Thoracic aorta (tissue), 2 donors: ENCODE results near the gene STUB1. TPM values are rescaled to one million over a fixed set of nuclear protein-coding genes. Genes with fewer than 3 reads are reported as not detected.

Source experiments
- ATAC-seq: fragments of 150-250 bp; one replicate; pipeline ENCODE4 v1.8.0; 2017; ENCODE audit warnings: low read depth; ENCODE audit not compliant: insufficient number of reproducible peaks, low FRiP score
- DNase-seq: peaks from one replicate; pipeline ENCODE4 v3.0.0-alpha.2; 2020; ENCODE audit warnings: low spot score
- H3K27ac ChIP-seq, 2 donors: fragments of 200-600 bp; sonication (generic); 1 replicate in 1 of 2; 2 replicates in 1 of 2; pipeline ENCODE4 v1.5.1; 2016; ENCODE audit warnings: mild to moderate bottlenecking in 2 of 2, moderate library complexity in 2 of 2
- H3K27me3 ChIP-seq: fragments of 200-600 bp; sonication (generic); replicated peaks from 2 replicates; pipeline ENCODE4 v1.6.0; 2016; ENCODE audit warnings: mild to moderate bottlenecking; ENCODE audit not compliant: insufficient read depth
- H3K36me3 ChIP-seq: fragments of 200-600 bp; sonication (generic); one replicate; pipeline ENCODE4 v1.5.1; 2016
- H3K4me1 ChIP-seq, 2 donors: fragments of 200-600 bp; sonication (generic); 1 replicate in 1 of 2; 2 replicates in 1 of 2; pipeline versions ENCODE4 v1.5.1 to v1.6.0; 2016; ENCODE audit warnings: low read depth in 2 of 2, mild to moderate bottlenecking in 1 of 2; ENCODE audit not compliant: control insufficient read depth in 1 of 2
- H3K4me3 ChIP-seq: fragments of 200-600 bp; sonication (generic); 2 replicates; pipeline ENCODE4 v1.5.1; 2016; ENCODE audit warnings: mild to moderate bottlenecking
- H3K9me3 ChIP-seq: fragments of 200-600 bp; sonication (generic); 2 replicates; pipeline ENCODE4 v1.5.1; 2016
- CTCF ChIP-seq: fragments of 200-600 bp; sonication (generic); IDR thresholded peaks from one replicate; pipeline ENCODE4 v1.5.1; 2019; ENCODE audit warnings: antibody characterized with exemption
- total RNA-seq, 2 donors: library from RNA; depleted of rRNA; stranded (reverse); fragments of >200 nt; gene quantifications; one replicate each; pipeline versions ENCODE4 v1.1.0 to v1.2.3, GENCODE V29; 2016

Gene STUB1
- total RNA-seq, 2 donors from 2014 or later = 103 to 145 TPM

GRCh38 chr16:684071-684794, 4.0 kb downstream of the STUB1 start, which contains the start of gene JMJD8:
TSS of gene JMJD8 (minus strand) at chr16:684334. CDS start at chr16:684319, 15 bp downstream.
- Histone ChIP-seq H3K4me3 (peak within 1 kb of the TSS; percentile 87), H3K27me3 (no peaks in the 10 kb centered on the region), H3K36me3 (peaks cover 25% of the 10 kb centered on the region), H3K27ac (peak within 1 kb of the TSS; percentile 73 to 79), H3K9me3 (no peaks in the 10 kb centered on the region), H3K4me1 (peaks cover 34 to 55% of the 10 kb centered on the region in 2 donors)
- no peak for TF ChIP-seq CTCF
- DNase-seq (peak; percentile 85), ATAC-seq (peak; percentile 57)

GRCh38 chr16:684961-685696, 4.9 kb downstream of the STUB1 start:
- ATAC-seq = no peak
- Histone ChIP-seq H3K36me3 (peaks cover 25% of the 10 kb centered on the region), H3K9me3 (no peaks in the 10 kb centered on the region), H3K4me3 (peak overlapping the region; percentile 87), H3K4me1 (peaks cover 39 to 57% of the 10 kb centered on the region in 2 donors), H3K27ac (no peak overlapping the region), H3K27me3 (no peaks in the 10 kb centered on the region)
- TF ChIP-seq CTCF = no peak
- DNase-seq = no peak

GRCh38 chr16:685967-686366, 5.8 kb downstream of the STUB1 start:
- H3K4me1 ChIP-seq = peaks cover 41 to 57% of the 10 kb centered on the region in 2 donors
- no peak overlapping the region for H3K4me3 ChIP-seq
- no peak for ATAC-seq
- no peak for DNase-seq
- H3K27me3 ChIP-seq = no peaks in the 10 kb centered on the region
- no peak for TF ChIP-seq CTCF
- H3K27ac ChIP-seq = no peak overlapping the region
- H3K9me3 ChIP-seq = no peaks in the 10 kb centered on the region
- peaks cover 25% of the 10 kb centered on the region for H3K36me3 ChIP-seq

- Histone ChIP-seq H3K9me3 (no peaks in the 10 kb centered on the region), H3K27me3 (no peaks in the 10 kb centered on the region), H3K4me3 (no peak overlapping the region), H3K36me3 (peaks cover 22% of the 10 kb centered on the region), H3K4me1 (peaks cover 34 to 50% of the 10 kb centered on the region in 2 donors), H3K27ac (no peak overlapping the region)
- DNase-seq (no peak), ATAC-seq (no peak)
- TF ChIP-seq CTCF = no peak
Measured at GRCh38 chr16:686459-687260, 6.5 kb downstream of the STUB1 start.

- Histone ChIP-seq H3K9me3 (no peaks in the 10 kb centered on the region), H3K36me3 (peaks cover 14% of the 10 kb centered on the region), H3K4me3 (no peak overlapping the region), H3K4me1 (peaks cover 29 to 42% of the 10 kb centered on the region in 2 donors), H3K27me3 (no peaks in the 10 kb centered on the region), H3K27ac (no peak overlapping the region)
- no peak for ATAC-seq
- no peak for TF ChIP-seq CTCF
- no peak for DNase-seq
Measured at GRCh38 chr16:687499-687898, 7.3 kb downstream of the STUB1 start.
